HCT116 (cell line): ENCODE results near the gene SLC10A6. TPM values are rescaled to one million over a fixed set of nuclear protein-coding genes. Genes with fewer than 3 reads are reported as not detected.

Source experiments
- ATAC-seq: fragments of 200-7000 bp; cut with Tn5 transposase; 2 replicates; pipeline ENCODE4 v1.9.1; 2020; ENCODE audit warnings: mild to moderate bottlenecking, moderate library complexity
- BruUV-seq: library from RNA; stranded (reverse); fragments of 400-500 nt; replicated peaks from 2 replicates; lab custom pipeline; 2021; lab: Mats Ljungman, UMichigan
- CTCF ChIA-PET: fragments of 300-600 bp; sonication (Branson Sonifier 250); formaldehyde crosslinking; loops from one replicate; lab custom pipeline; 2021; ENCODE audit warnings: antibody characterized with exemption; lab: Charles Lee
- POLR2A ChIA-PET: fragments of 300-600, 350-600 bp; sonication (Branson Sonifier 250); formaldehyde crosslinking; loops from one replicate; lab custom pipeline; 2021; ENCODE audit warnings: antibody characterized with exemption; lab: Charles Lee
- RAD21 ChIA-PET, 2 experiments: fragments of 300-600 bp; sonication (Branson Sonifier 250); formaldehyde crosslinking; loops; one replicate each; lab custom pipeline; 2023; ENCODE audit warnings: low total read pairs in 2 of 2; ENCODE audit not compliant: uncharacterized antibody in 2 of 2, unreplicated experiment in 2 of 2, low non-redundant PET in 1 of 2; lab: Charles Lee
- DNase-seq: peaks from one replicate; pipeline ENCODE4 v3.0.0-alpha.2; 2010; ENCODE audit warnings: low read depth, low spot score
- H2AFZ ChIP-seq: fragments of 200-600 bp; shearing (Covaris generic), sonication (generic); 2 replicates; pipeline ENCODE4 v1.6.1; 2017; ENCODE audit warnings: low read depth, mixed run types, mixed read lengths, antibody characterized with exemption, low read length; ENCODE audit not compliant: poor library complexity, severe bottlenecking
- H3K27ac ChIP-seq: 2 replicates; pipeline ENCODE4 v1.5.1; 2012; ENCODE audit warnings: low read depth, low read length
- H3K27me3 ChIP-seq: fragments of 200-600 bp; sonication (generic); 2 replicates; pipeline ENCODE4 v1.6.1; 2016; ENCODE audit warnings: mixed run types, low read length, mixed read lengths; ENCODE audit not compliant: insufficient read depth
- H3K36me3 ChIP-seq, 2 experiments: fragments of 200-500 bp in 1 of 2; fragments of 200-600 bp in 1 of 2; sonication (Bioruptor generic) in 1 of 2; sonication (generic) in 1 of 2; 2 replicates each; pipeline versions ENCODE4 v1.5.1 to v1.6.1; 2014 to 2016; ENCODE audit warnings: low read length in 2 of 2, inconsistent platforms in 1 of 2, mixed read lengths in 1 of 2, mixed run types in 1 of 2; ENCODE audit not compliant: insufficient read depth in 2 of 2, control insufficient read depth in 1 of 2
- H3K4me1 ChIP-seq, 2 experiments: fragments of 200-600 bp in 1 of 2; sonication (generic) in 1 of 2; 2 replicates each; pipeline versions ENCODE4 v1.5.1 to v1.6.1; 2012 to 2017; ENCODE audit warnings: low read length in 2 of 2, inconsistent platforms in 1 of 2, mild to moderate bottlenecking in 1 of 2, mixed read lengths in 1 of 2, mixed run types in 1 of 2, moderate library complexity in 1 of 2; ENCODE audit not compliant: insufficient read depth in 2 of 2, control insufficient read depth in 1 of 2
- H3K4me2 ChIP-seq: fragments of 200-600 bp; sonication (generic); 2 replicates; pipeline ENCODE4 v1.6.1; 2017; ENCODE audit warnings: mixed run types, low read length, mixed read lengths
- H3K4me3 ChIP-seq, 2 experiments: fragments of 200-600 bp in 1 of 2; sonication (generic) in 1 of 2; replicated peaks in 1 of 2; 2 replicates each; pipeline ENCODE4 v1.5.1; 2011 to 2016; ENCODE audit warnings: low read length in 2 of 2, control low read depth in 1 of 2, low read depth in 1 of 2, mild to moderate bottlenecking in 1 of 2, mixed read lengths in 1 of 2, mixed run types in 1 of 2
- H3K79me2 ChIP-seq: fragments of 200-600 bp; sonication (generic); 2 replicates; pipeline ENCODE4 v1.6.1; 2017; ENCODE audit warnings: mild to moderate bottlenecking, mixed run types, low read length, moderate library complexity, mixed read lengths; ENCODE audit not compliant: insufficient read depth
- H3K9ac ChIP-seq: fragments of 200-600 bp; sonication (generic); 2 replicates; pipeline ENCODE4 v1.6.1; 2016; ENCODE audit warnings: low read length, mixed read lengths
- H3K9me2 ChIP-seq: fragments of 200-600 bp; sonication (generic), shearing (Covaris generic); 2 replicates; pipeline ENCODE4 v1.6.1; 2017; ENCODE audit warnings: mixed run types, mild to moderate bottlenecking, moderate library complexity; ENCODE audit not compliant: insufficient read depth
- H3K9me3 ChIP-seq, 2 experiments: fragments of 200-500 bp in 1 of 2; fragments of 200-600 bp in 1 of 2; sonication (Bioruptor generic) in 1 of 2; sonication (generic) in 1 of 2; 2 replicates each; pipeline ENCODE4 v1.6.1; 2014 to 2017; ENCODE audit warnings: low read length in 2 of 2, mixed read lengths in 2 of 2, inconsistent platforms in 1 of 2, low read depth in 1 of 2, mild to moderate bottlenecking in 1 of 2, mixed run types in 1 of 2, moderate library complexity in 1 of 2; ENCODE audit not compliant: control insufficient read depth in 1 of 2, insufficient read depth in 1 of 2
- H4K20me1 ChIP-seq: fragments of 200-600 bp; sonication (generic), shearing (Covaris generic); 2 replicates; pipeline ENCODE4 v1.6.1; 2017; ENCODE audit warnings: mixed run types, mild to moderate bottlenecking, moderate library complexity; ENCODE audit not compliant: insufficient read depth
- CBX3 ChIP-seq: IDR thresholded peaks from 2 replicates; pipeline ENCODE4 v1.6.1; 2012; ENCODE audit warnings: low read depth
- CEBPB ChIP-seq: IDR thresholded peaks from 2 replicates; pipeline ENCODE4 v1.6.1; 2012; ENCODE audit warnings: low read depth
- ELF1 ChIP-seq: IDR thresholded peaks from 2 replicates; pipeline ENCODE4 v1.6.1; 2012; ENCODE audit warnings: low read depth, borderline replicate concordance
- EZH2 ChIP-seq: fragments of 200-600 bp; sonication (generic); IDR thresholded peaks from 2 replicates; pipeline ENCODE4 v1.6.1; 2017; ENCODE audit warnings: antibody characterized with exemption, mixed run types
- JUND ChIP-seq: IDR thresholded peaks from 2 replicates; pipeline ENCODE4 v1.6.1; 2012
- POLR2A ChIP-seq: IDR thresholded peaks from 2 replicates; pipeline ENCODE4 v1.7.0; 2011; ENCODE audit warnings: borderline replicate concordance; ENCODE audit not compliant: insufficient read depth, insufficient read length; ENCODE audit errors: extremely low read depth
- POLR2AphosphoS5 ChIP-seq: IDR thresholded peaks from 2 replicates; pipeline ENCODE4 v1.6.1; 2011; ENCODE audit warnings: mild to moderate bottlenecking, low read depth, low read length, moderate library complexity
- SIN3A ChIP-seq: IDR thresholded peaks from 2 replicates; pipeline ENCODE4 v1.6.1; 2012; ENCODE audit warnings: low read depth
- SRF ChIP-seq: IDR thresholded peaks from 2 replicates; pipeline ENCODE4 v1.6.1; 2012; ENCODE audit warnings: low read depth
- TCF7L2 ChIP-seq: IDR thresholded peaks from 2 replicates; pipeline ENCODE4 v1.7.0; 2011; ENCODE audit warnings: borderline replicate concordance, inconsistent platforms; ENCODE audit not compliant: insufficient read depth, insufficient read length; ENCODE audit errors: extremely low read depth
- YY1 ChIP-seq: IDR thresholded peaks from 2 replicates; pipeline ENCODE4 v1.6.1; 2011; ENCODE audit warnings: low read length, low read depth, moderate library complexity, mild to moderate bottlenecking; ENCODE audit not compliant: insufficient replicate concordance; ENCODE audit errors: extremely low read depth
- ZBTB33 ChIP-seq: IDR thresholded peaks from 2 replicates; pipeline ENCODE4 v1.6.1; 2011; ENCODE audit warnings: mild to moderate bottlenecking, low read length, moderate library complexity; ENCODE audit not compliant: insufficient replicate concordance; ENCODE audit errors: extremely low read depth
- ZFX ChIP-seq: fragments of 450-650 bp; IDR thresholded peaks from 2 replicates; pipeline ENCODE4 v1.6.1; 2017
- ZNF274 ChIP-seq: fragments of 200-500 bp; sonication (Bioruptor generic); IDR thresholded peaks from 2 replicates; pipeline ENCODE4 v1.6.1; 2014; ENCODE audit warnings: mild to moderate bottlenecking, low read depth, low read length, inconsistent platforms
- intact Hi-C: fragments of 100-400 bp; cut with micrococcal nuclease; formaldehyde crosslinking; loops from 2 replicates; pipeline ENCODE4 v1.10.0; 2022
- total RNA-seq: library from RNA; stranded (reverse); gene quantifications from one replicate; pipeline ENCODE4 v1.2.1, GENCODE V29; 2021; ENCODE audit not compliant: unreplicated experiment
- TF ChIP-seq, protein P1 (sequence below): IDR thresholded peaks from 2 replicates; pipeline ENCODE4 v1.6.1; 2012
- TF ChIP-seq, protein P2 (sequence below): IDR thresholded peaks from 2 replicates; pipeline ENCODE4 v1.6.1; 2012; ENCODE audit warnings: low read depth
- TF ChIP-seq, protein P3 (sequence below): IDR thresholded peaks from 2 replicates; pipeline ENCODE4 v1.6.1; 2012

SLC10A6 gene
- total RNA-seq, 1 experiment from 2014 or later: not detected

GRCh38 chr4:86841309-86841708 lies 7.9 kb downstream of the SLC10A6 start:
- no peaks in the 10 kb centered on the region for H3K4me1 ChIP-seq
- TF ChIP-seq POLR2AphosphoS5 (no peak), ELF1 (no peak)
- DNase-seq: no peak
- no peak overlapping the region for H2AFZ ChIP-seq
- no peak for ATAC-seq
- ChIA-PET POLR2A (no interaction called here), RAD21 (no interaction called here), CTCF (no interaction called here)
- no peaks in the 10 kb centered on the region for H3K36me3 ChIP-seq
- BruUV-seq: no TSS peak
- no peaks in the 10 kb centered on the region for H3K27me3 ChIP-seq
- no peaks in the 10 kb centered on the region for H3K79me2 ChIP-seq
- no peaks in the 10 kb centered on the region for H3K9me2 ChIP-seq
- no peaks in the 10 kb centered on the region for H3K9me3 ChIP-seq
- intact Hi-C loops: no loop called here
- no peak overlapping the region for H3K9ac ChIP-seq
- no peaks in the 10 kb centered on the region for H4K20me1 ChIP-seq
- no peak overlapping the region for H3K4me3 ChIP-seq
- H3K4me2 ChIP-seq: no peak overlapping the region
- H3K27ac ChIP-seq: no peak overlapping the region

- intact Hi-C loops: no loop called here
- Histone ChIP-seq H3K27ac (no peak overlapping the region), H3K4me1 (no peaks in the 10 kb centered on the region), H3K9ac (no peak overlapping the region), H2AFZ (no peak overlapping the region), H3K27me3 (no peaks in the 10 kb centered on the region)
- no peak for DNase-seq
- CTCF ChIA-PET: no interaction called here
- BruUV-seq: no TSS peak
- no peak for TF ChIP-seq ELF1
- TF ChIP-seq SRF: no peak
- no peak for TF ChIP-seq ZFX
- no peak for TF ChIP-seq YY1
- TF ChIP-seq ZBTB33: no peak
- no peak for TF ChIP-seq CBX3
- TF ChIP-seq CEBPB: no peak
- TF ChIP-seq JUND: no peak
- TF ChIP-seq, protein P1, sequence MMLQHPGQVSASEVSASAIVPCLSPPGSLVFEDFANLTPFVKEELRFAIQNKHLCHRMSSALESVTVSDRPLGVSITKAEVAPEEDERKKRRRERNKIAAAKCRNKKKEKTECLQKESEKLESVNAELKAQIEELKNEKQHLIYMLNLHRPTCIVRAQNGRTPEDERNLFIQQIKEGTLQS: no peak
- TF ChIP-seq, protein P2, sequence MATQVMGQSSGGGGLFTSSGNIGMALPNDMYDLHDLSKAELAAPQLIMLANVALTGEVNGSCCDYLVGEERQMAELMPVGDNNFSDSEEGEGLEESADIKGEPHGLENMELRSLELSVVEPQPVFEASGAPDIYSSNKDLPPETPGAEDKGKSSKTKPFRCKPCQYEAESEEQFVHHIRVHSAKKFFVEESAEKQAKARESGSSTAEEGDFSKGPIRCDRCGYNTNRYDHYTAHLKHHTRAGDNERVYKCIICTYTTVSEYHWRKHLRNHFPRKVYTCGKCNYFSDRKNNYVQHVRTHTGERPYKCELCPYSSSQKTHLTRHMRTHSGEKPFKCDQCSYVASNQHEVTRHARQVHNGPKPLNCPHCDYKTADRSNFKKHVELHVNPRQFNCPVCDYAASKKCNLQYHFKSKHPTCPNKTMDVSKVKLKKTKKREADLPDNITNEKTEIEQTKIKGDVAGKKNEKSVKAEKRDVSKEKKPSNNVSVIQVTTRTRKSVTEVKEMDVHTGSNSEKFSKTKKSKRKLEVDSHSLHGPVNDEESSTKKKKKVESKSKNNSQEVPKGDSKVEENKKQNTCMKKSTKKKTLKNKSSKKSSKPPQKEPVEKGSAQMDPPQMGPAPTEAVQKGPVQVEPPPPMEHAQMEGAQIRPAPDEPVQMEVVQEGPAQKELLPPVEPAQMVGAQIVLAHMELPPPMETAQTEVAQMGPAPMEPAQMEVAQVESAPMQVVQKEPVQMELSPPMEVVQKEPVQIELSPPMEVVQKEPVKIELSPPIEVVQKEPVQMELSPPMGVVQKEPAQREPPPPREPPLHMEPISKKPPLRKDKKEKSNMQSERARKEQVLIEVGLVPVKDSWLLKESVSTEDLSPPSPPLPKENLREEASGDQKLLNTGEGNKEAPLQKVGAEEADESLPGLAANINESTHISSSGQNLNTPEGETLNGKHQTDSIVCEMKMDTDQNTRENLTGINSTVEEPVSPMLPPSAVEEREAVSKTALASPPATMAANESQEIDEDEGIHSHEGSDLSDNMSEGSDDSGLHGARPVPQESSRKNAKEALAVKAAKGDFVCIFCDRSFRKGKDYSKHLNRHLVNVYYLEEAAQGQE: no peak
- TF ChIP-seq TCF7L2: no peak
- no peak for TF ChIP-seq POLR2AphosphoS5
- TF ChIP-seq, protein P3, sequence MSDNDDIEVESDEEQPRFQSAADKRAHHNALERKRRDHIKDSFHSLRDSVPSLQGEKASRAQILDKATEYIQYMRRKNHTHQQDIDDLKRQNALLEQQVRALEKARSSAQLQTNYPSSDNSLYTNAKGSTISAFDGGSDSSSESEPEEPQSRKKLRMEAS: no peak
- no peak for TF ChIP-seq SIN3A
- no peak for TF ChIP-seq POLR2A
- TF ChIP-seq EZH2: no peak
- no peak for TF ChIP-seq ZNF274
- TF ChIP-seq, all 23 proteins: peak for 0
- ChIA-PET POLR2A (no interaction called here), RAD21 (no interaction called here)
- Histone ChIP-seq H3K9me2 (no peaks in the 10 kb centered on the region), H4K20me1 (no peaks in the 10 kb centered on the region), H3K36me3 (no peaks in the 10 kb centered on the region), H3K4me3 (no peak overlapping the region), H3K4me2 (no peak overlapping the region), H3K79me2 (no peaks in the 10 kb centered on the region), H3K9me3 (no peaks in the 10 kb centered on the region)
- ATAC-seq: no peak
Observed at GRCh38 chr4:86840858-86841257, 8.3 kb downstream of the SLC10A6 start.
